HepG2 (cell line): Measurements from ENCODE around the gene RBP3. TPM values are rescaled to one million over a fixed set of nuclear protein-coding genes. Genes with fewer than 3 reads are reported as not detected.

Experiments
- ATAC-seq: fragments of 200-7000 bp; cut with Tn5 transposase; 3 replicates; pipeline ENCODE4 v1.9.1; 2020; ENCODE audit warnings: mild to moderate bottlenecking, moderate library complexity
- BruUV-seq: library from RNA; stranded (reverse); fragments of 400-500 nt; replicated peaks from 2 replicates; lab custom pipeline; 2021; lab: Mats Ljungman, UMichigan
- CTCF ChIA-PET: fragments of 300-600 bp; formaldehyde crosslinking; extraction: SDS; loops from one replicate; lab custom pipeline; 2021; ENCODE audit warnings: low total read pairs, inconsistent platforms, low intra/inter-chr PET ratio; lab: Yijun Ruan, JAX
- POLR2A ChIA-PET: fragments of 350-600 bp; sonication (Branson Sonifier 250); formaldehyde crosslinking; loops from one replicate; lab custom pipeline; 2020; ENCODE audit warnings: antibody characterized with exemption, inconsistent platforms; lab: Yijun Ruan, JAX
- DNase-seq: peaks from one replicate; pipeline ENCODE4 v3.0.0-alpha.2; 2015; ENCODE audit warnings: low spot score
- FAIRE-seq: peaks from 3 replicates; lab custom pipeline; 2011; peaks lifted over from hg19 to GRCh38; lab: Jason Lieb, UNC
- H2AFZ ChIP-seq: one replicate; pipeline ENCODE4 v1.6.1; 2011; ENCODE audit warnings: low read length, inconsistent platforms
- H3K27ac ChIP-seq: fragments of 300-600 bp; 3 replicates; pipeline ENCODE4 v1.8.0; 2011; ENCODE audit warnings: mixed run types, mild to moderate bottlenecking, mixed read lengths, low read length, inconsistent platforms; ENCODE audit not compliant: insufficient read depth; ENCODE audit errors: extremely low read length
- H3K27me3 ChIP-seq, 2 experiments: fragments of 200-600 bp in 1 of 2; 2 replicates in 1 of 2; 3 replicates in 1 of 2; pipeline versions ENCODE4 v1.6.0 to v1.8.0; 2011; ENCODE audit warnings: low read length in 2 of 2, mild to moderate bottlenecking in 2 of 2, moderate library complexity in 2 of 2, inconsistent platforms in 1 of 2; ENCODE audit not compliant: insufficient read depth in 2 of 2, control insufficient read depth in 1 of 2
- H3K36me3 ChIP-seq, 2 experiments: fragments of 200-600 bp in 1 of 2; replicated peaks in 1 of 2; 2 replicates in 1 of 2; 3 replicates in 1 of 2; pipeline versions ENCODE4 v1.5.1 to v1.8.0; 2011; ENCODE audit warnings: low read length in 2 of 2, inconsistent platforms in 1 of 2; ENCODE audit not compliant: insufficient read depth in 2 of 2, control insufficient read depth in 1 of 2
- H3K4me1 ChIP-seq: 2 replicates; pipeline ENCODE4 v1.5.1; 2012; ENCODE audit warnings: low read length, inconsistent platforms; ENCODE audit not compliant: insufficient read depth
- H3K4me2 ChIP-seq: 2 replicates; pipeline ENCODE4 v1.6.0; 2011; ENCODE audit warnings: low read depth, low read length, inconsistent platforms
- H3K4me3 ChIP-seq, 3 experiments: fragments of 200-600 bp in 1 of 3; sonication (generic), shearing (Covaris generic) in 1 of 3; replicated peaks in 1 of 3; 2 replicates each; pipeline ENCODE4 v1.5.1; 2011 to 2016; ENCODE audit warnings: low read length in 3 of 3, inconsistent platforms in 2 of 3, low read depth in 2 of 3, mild to moderate bottlenecking in 2 of 3, control low read depth in 1 of 3, mixed read lengths in 1 of 3; ENCODE audit not compliant: insufficient read depth in 1 of 3
- H3K79me2 ChIP-seq: one replicate; pipeline ENCODE4 v1.6.1; 2011; ENCODE audit warnings: low read length, inconsistent platforms; ENCODE audit not compliant: insufficient read depth
- H3K9ac ChIP-seq: 2 replicates; pipeline ENCODE4 v1.6.0; 2011; ENCODE audit warnings: mild to moderate bottlenecking, low read depth, low read length, inconsistent platforms; ENCODE audit not compliant: insufficient read depth
- H3K9me3 ChIP-seq: 2 replicates; pipeline ENCODE4 v1.5.1; 2012; ENCODE audit warnings: mild to moderate bottlenecking, low read length
- H4K20me1 ChIP-seq: 2 replicates; pipeline ENCODE4 v1.6.0; 2011; ENCODE audit warnings: inconsistent platforms, mild to moderate bottlenecking, low read length, moderate library complexity; ENCODE audit not compliant: insufficient read depth
- DDIT3 ChIP-seq: sonication (generic); formaldehyde crosslinking; IDR thresholded peaks from 2 replicates; pipeline ENCODE4 v1.4.0; 2020; ENCODE audit warnings: mild to moderate bottlenecking, missing genetic modification reagents
- FOXO4 ChIP-seq: sonication (generic); formaldehyde crosslinking; conservative IDR thresholded peaks from 2 replicates; pipeline ENCODE4 v1.8.1; 2023; ENCODE audit warnings: missing genetic modification reagents
- HMG20B ChIP-seq: conservative IDR thresholded peaks from 2 replicates; pipeline ENCODE4 v1.6.1; 2016; ENCODE audit warnings: missing genetic modification reagents, missing compliant biosample characterization
- PHF20 ChIP-seq: sonication (generic); formaldehyde crosslinking; IDR thresholded peaks from 2 replicates; pipeline ENCODE4 v1.5.0; 2020; ENCODE audit warnings: mild to moderate bottlenecking, missing genetic modification reagents
- RAD51 ChIP-seq: fragments of 450-650 bp; IDR thresholded peaks from 2 replicates; pipeline ENCODE4 v1.6.1; 2016; ENCODE audit warnings: borderline replicate concordance
- RXRA ChIP-seq: sonication (generic); formaldehyde crosslinking; IDR thresholded peaks from 2 replicates; pipeline ENCODE4 v1.5.1; 2020; ENCODE audit warnings: missing genetic modification reagents
- SETDB1 ChIP-seq: sonication (generic); formaldehyde crosslinking; IDR thresholded peaks from 2 replicates; pipeline ENCODE4 v1.5.1; 2020; ENCODE audit warnings: missing genetic modification reagents, mild to moderate bottlenecking, borderline replicate concordance
- ZNF121 ChIP-seq: sonication (generic); formaldehyde crosslinking; IDR thresholded peaks from 2 replicates; pipeline ENCODE4 v1.5.0; 2020; ENCODE audit warnings: mild to moderate bottlenecking, missing genetic modification reagents
- ZNF292 ChIP-seq: sonication (generic); formaldehyde crosslinking; IDR thresholded peaks from 2 replicates; pipeline ENCODE4 v1.8.1; 2022; ENCODE audit warnings: mild to moderate bottlenecking, low read depth, missing genetic modification reagents, borderline replicate concordance
- ZSCAN30 ChIP-seq: sonication (generic); formaldehyde crosslinking; IDR thresholded peaks from 2 replicates; pipeline ENCODE4 v1.5.0; 2020; ENCODE audit warnings: mild to moderate bottlenecking, missing genetic modification reagents
- WGBS: methylation state at CpG from one replicate; pipeline ENCODE4 v1.1.6; 2017; ENCODE audit warnings: low lambda C conversion rate; 5-methylcytosine and 5-hydroxymethylcytosine counted together
- in situ Hi-C: cut with HindIII; loops from 2 replicates; pipeline ENCODE4 v1.10.0; 2017; ENCODE audit warnings: low pct_unique_long_range_greater_than_20kb; ENCODE audit not compliant: extremely low pct_ligation_motif_present
- intact Hi-C: fragments of 100-400 bp; cut with micrococcal nuclease; formaldehyde crosslinking; loops from one replicate; pipeline ENCODE4 v1.10.0; 2022; ENCODE audit not compliant: unreplicated experiment
- polyA plus RNA-seq, 8 experiments: library from polyadenylated mRNA; depleted of rRNA in 3 of 8; stranded (reverse) in 7 of 8; unstranded in 1 of 8; fragments of >200 nt; fragmentation: Illumina TruSeq in 4 of 8; extraction: Trizol in 4 of 8; gene quantifications; 2 replicates each; pipeline versions ENCODE4 v1.2.1 to v1.2.3, GENCODE V29; 2011 to 2016; ENCODE audit warnings: low read depth in 4 of 8, missing spikeins in 1 of 8, mixed read lengths in 1 of 8; ENCODE audit not compliant: insufficient read depth in 1 of 8
- total RNA-seq, 5 experiments: library from RNA; depleted of rRNA; stranded (reverse); fragments of >200 nt; fragmentation: Illumina TruSeq; extraction: Trizol; gene quantifications; 2 replicates each; pipeline ENCODE4 v1.2.3, GENCODE V29; 2016; ENCODE audit warnings: low read depth in 1 of 5
- TF ChIP-seq, protein P1 (sequence below): sonication (generic); formaldehyde crosslinking; IDR thresholded peaks from 2 replicates; pipeline ENCODE4 v1.5.0; 2020; ENCODE audit warnings: missing genetic modification reagents

RBP3 gene
- total and polyA plus RNA-seq, 2 of the 13 experiments (the other 11 are each of a cell fraction or from before 2014, with no cell fraction given), result not detected

DNA sequence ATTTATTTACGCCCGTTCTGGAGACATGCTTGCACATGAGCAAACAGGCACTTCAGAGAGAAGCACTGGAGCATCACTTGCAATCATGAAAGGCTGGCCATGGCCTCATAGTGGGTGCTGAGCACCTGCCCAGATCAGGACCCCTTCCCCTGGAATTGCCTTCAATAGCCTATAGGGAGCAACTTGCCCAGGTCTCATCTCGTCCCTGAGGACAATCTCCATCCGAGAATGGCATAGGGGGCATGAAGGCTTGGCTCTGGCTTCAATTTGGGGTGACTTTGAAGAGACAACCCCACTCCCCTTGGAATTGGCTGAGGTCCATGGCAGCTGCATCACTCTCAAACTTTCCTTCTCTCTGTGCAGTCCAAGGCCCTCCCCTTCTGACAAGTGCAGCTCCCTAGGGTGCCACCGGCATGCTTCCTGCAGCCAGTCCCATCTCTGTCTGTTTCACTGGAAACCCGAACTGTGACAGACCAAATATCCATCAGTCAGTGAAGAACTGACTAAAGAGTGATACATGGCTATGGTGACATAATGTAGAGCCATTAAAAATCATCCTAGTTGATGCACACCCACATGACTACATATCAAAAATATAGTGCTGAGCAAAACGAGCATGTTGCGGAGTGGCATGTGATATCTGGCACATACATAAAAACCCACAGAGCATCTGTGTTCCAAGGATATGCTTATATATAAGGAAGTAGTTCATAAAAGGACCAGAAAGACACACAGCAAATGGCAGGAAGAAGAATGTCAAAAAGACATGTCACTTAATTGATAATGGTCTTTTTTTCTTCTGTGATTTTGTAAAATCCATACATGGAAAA, 13.5 kb upstream of the RBP3 start:
- no peak for ATAC-seq
- peaks cover 8% of the 10 kb centered on the region; the same call in 1 of the 2 replicates for H3K4me1 ChIP-seq
- in situ Hi-C loops (no loop called here), intact Hi-C loops (no loop called here)
- H3K9ac ChIP-seq, result no peak overlapping the region
- WGBS, result 35% methylated on average over 8 of the region's 8 CpGs
- H3K79me2 ChIP-seq, result no peaks in the 10 kb centered on the region
- H3K36me3 ChIP-seq, result no peaks in the 10 kb centered on the region
- no peak for FAIRE-seq
- H3K4me2 ChIP-seq, result no peak overlapping the region
- DNase-seq, result no peak
- peaks cover 0 to 10% of the 10 kb centered on the region in 2 experiments; a peak in 1 of 5 replicates for H3K27me3 ChIP-seq
- POLR2A ChIA-PET, result no interaction called here
- H3K9me3 ChIP-seq, result no peaks in the 10 kb centered on the region
- H2AFZ ChIP-seq, result no peak overlapping the region
- H3K4me3 ChIP-seq, result no peak overlapping the region
- CTCF ChIA-PET, result no interaction called here
- no peak overlapping the region for H3K27ac ChIP-seq
- TF ChIP-seq RXRA (CRISPR knock-in tag) (no peak), PHF20 (CRISPR knock-in tag) (no peak), SETDB1 (CRISPR knock-in tag) (no peak), HMG20B (no peak), ZSCAN30 (CRISPR knock-in tag) (no peak), RAD51 (no peak), ZNF121 (no peak), DDIT3 (CRISPR knock-in tag) (no peak), FOXO4 (CRISPR knock-in tag) (no peak), ZNF292 (no peak)
- TF ChIP-seq, protein P1, sequence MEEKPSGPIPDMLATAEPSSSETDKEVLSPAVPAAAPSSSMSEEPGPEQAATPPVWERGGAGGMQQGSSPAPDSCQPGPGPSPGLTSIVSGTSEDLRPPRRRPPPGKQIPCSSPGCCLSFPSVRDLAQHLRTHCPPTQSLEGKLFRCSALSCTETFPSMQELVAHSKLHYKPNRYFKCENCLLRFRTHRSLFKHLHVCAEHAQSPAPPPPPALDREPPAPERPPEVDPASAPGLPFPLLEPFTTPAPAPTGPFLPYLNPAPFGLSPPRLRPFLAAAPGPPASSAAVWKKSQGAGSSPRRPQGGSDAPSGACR (CRISPR knock-in tag), result no peak
- H4K20me1 ChIP-seq, result no peaks in the 10 kb centered on the region
- no TSS peak for BruUV-seq
